HCT116 (cell line): ENCODE measurements around the gene TMTC1.

ENCODE experiments used
- CEBPB ChIP-seq: IDR thresholded peaks from 2 replicates; pipeline ENCODE4 v1.6.1; 2012; ENCODE audit warnings: low read depth
- EGR1 ChIP-seq: IDR thresholded peaks from 2 replicates; pipeline ENCODE4 v1.6.1; 2012; ENCODE audit warnings: low read depth
- EZH2 ChIP-seq: fragments of 200-600 bp; sonication (generic); IDR thresholded peaks from 2 replicates; pipeline ENCODE4 v1.6.1; 2017; ENCODE audit warnings: antibody characterized with exemption, mixed run types
- FOSL1 ChIP-seq: IDR thresholded peaks from 2 replicates; pipeline ENCODE4 v1.6.1; 2012; ENCODE audit warnings: low read depth
- MAX ChIP-seq: IDR thresholded peaks from 2 replicates; pipeline ENCODE4 v1.6.1; 2012
- POLR2A ChIP-seq: IDR thresholded peaks from 2 replicates; pipeline ENCODE4 v1.7.0; 2011; ENCODE audit warnings: borderline replicate concordance; ENCODE audit not compliant: insufficient read depth, insufficient read length; ENCODE audit errors: extremely low read depth
- POLR2AphosphoS5 ChIP-seq: IDR thresholded peaks from 2 replicates; pipeline ENCODE4 v1.6.1; 2011; ENCODE audit warnings: mild to moderate bottlenecking, low read depth, low read length, moderate library complexity
- RAD21 ChIP-seq: IDR thresholded peaks from 2 replicates; pipeline ENCODE4 v1.6.1; 2012; ENCODE audit warnings: low read depth, mild to moderate bottlenecking
- SIN3A ChIP-seq: IDR thresholded peaks from 2 replicates; pipeline ENCODE4 v1.6.1; 2012; ENCODE audit warnings: low read depth
- SP1 ChIP-seq: IDR thresholded peaks from 2 replicates; pipeline ENCODE4 v1.6.1; 2012; ENCODE audit warnings: low read depth
- ZFX ChIP-seq: fragments of 450-650 bp; IDR thresholded peaks from 2 replicates; pipeline ENCODE4 v1.6.1; 2017
- TF ChIP-seq, protein P1 (sequence below), 3 experiments: fragments of 200-600 bp in 1 of 3; sonication (generic) in 1 of 3; IDR thresholded peaks in 2 of 3; conservative IDR thresholded peaks in 1 of 3; 2 replicates each; pipeline ENCODE4 v1.5.1; 2012 to 2017; ENCODE audit warnings: low read depth in 2 of 3, low read length in 2 of 3, antibody characterized with exemption in 1 of 3, borderline replicate concordance in 1 of 3, control low read depth in 1 of 3, mild to moderate bottlenecking in 1 of 3, mixed read lengths in 1 of 3, mixed run types in 1 of 3, moderate library complexity in 1 of 3; ENCODE audit not compliant: insufficient read depth in 1 of 3
- TF ChIP-seq, protein P2 (sequence below): IDR thresholded peaks from 2 replicates; pipeline ENCODE4 v1.6.1; 2012; ENCODE audit warnings: low read depth

GRCh38 chr12:29593001-29593400 lies 190.7 kb downstream of the TMTC1 start:
- TF ChIP-seq, protein P1, sequence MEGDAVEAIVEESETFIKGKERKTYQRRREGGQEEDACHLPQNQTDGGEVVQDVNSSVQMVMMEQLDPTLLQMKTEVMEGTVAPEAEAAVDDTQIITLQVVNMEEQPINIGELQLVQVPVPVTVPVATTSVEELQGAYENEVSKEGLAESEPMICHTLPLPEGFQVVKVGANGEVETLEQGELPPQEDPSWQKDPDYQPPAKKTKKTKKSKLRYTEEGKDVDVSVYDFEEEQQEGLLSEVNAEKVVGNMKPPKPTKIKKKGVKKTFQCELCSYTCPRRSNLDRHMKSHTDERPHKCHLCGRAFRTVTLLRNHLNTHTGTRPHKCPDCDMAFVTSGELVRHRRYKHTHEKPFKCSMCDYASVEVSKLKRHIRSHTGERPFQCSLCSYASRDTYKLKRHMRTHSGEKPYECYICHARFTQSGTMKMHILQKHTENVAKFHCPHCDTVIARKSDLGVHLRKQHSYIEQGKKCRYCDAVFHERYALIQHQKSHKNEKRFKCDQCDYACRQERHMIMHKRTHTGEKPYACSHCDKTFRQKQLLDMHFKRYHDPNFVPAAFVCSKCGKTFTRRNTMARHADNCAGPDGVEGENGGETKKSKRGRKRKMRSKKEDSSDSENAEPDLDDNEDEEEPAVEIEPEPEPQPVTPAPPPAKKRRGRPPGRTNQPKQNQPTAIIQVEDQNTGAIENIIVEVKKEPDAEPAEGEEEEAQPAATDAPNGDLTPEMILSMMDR (IDR thresholded peaks at IDR 0.05 in 2 of 3, conservative IDR thresholded peaks at IDR 0.05 in 1 of 3; ENCODE audit: borderline replicate concordance in 1 of 3, insufficient read depth in 1 of 3, low read depth in 2 of 3, low read length in 2 of 3), result no peak
- no peak for TF ChIP-seq MAX
- TF ChIP-seq FOSL1, result no peak
- TF ChIP-seq ZFX, result no peak
- TF ChIP-seq EGR1, result no peak
- no peak for TF ChIP-seq POLR2AphosphoS5
- no peak for TF ChIP-seq SIN3A
- TF ChIP-seq, protein P2, sequence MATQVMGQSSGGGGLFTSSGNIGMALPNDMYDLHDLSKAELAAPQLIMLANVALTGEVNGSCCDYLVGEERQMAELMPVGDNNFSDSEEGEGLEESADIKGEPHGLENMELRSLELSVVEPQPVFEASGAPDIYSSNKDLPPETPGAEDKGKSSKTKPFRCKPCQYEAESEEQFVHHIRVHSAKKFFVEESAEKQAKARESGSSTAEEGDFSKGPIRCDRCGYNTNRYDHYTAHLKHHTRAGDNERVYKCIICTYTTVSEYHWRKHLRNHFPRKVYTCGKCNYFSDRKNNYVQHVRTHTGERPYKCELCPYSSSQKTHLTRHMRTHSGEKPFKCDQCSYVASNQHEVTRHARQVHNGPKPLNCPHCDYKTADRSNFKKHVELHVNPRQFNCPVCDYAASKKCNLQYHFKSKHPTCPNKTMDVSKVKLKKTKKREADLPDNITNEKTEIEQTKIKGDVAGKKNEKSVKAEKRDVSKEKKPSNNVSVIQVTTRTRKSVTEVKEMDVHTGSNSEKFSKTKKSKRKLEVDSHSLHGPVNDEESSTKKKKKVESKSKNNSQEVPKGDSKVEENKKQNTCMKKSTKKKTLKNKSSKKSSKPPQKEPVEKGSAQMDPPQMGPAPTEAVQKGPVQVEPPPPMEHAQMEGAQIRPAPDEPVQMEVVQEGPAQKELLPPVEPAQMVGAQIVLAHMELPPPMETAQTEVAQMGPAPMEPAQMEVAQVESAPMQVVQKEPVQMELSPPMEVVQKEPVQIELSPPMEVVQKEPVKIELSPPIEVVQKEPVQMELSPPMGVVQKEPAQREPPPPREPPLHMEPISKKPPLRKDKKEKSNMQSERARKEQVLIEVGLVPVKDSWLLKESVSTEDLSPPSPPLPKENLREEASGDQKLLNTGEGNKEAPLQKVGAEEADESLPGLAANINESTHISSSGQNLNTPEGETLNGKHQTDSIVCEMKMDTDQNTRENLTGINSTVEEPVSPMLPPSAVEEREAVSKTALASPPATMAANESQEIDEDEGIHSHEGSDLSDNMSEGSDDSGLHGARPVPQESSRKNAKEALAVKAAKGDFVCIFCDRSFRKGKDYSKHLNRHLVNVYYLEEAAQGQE, result no peak
- TF ChIP-seq CEBPB, result no peak
- no peak for TF ChIP-seq POLR2A
- TF ChIP-seq RAD21, result no peak
- TF ChIP-seq SP1, result no peak
- TF ChIP-seq EZH2, result no peak
